Fibroblast of villous mesenchyme (primary cell): Measurements from ENCODE around the gene TXLNG. TPM values are rescaled to one million over a fixed set of nuclear protein-coding genes. Genes with fewer than 3 reads are reported as not detected.

Source experiments
- DNase-seq: peaks from one replicate; pipeline ENCODE4 v3.0.0-alpha.2; 2010; ENCODE audit warnings: low read depth
- H3K4me3 ChIP-seq: 2 replicates; pipeline ENCODE4 v1.5.1; 2011; ENCODE audit warnings: low read depth, mild to moderate bottlenecking, low read length
- total RNA-seq: library from RNA; depleted of rRNA; stranded (reverse); fragments of >200 nt; gene quantifications from 2 replicates; pipeline ENCODE4 v1.2.3, GENCODE V29; 2012
- TF ChIP-seq, protein P1 (sequence below): IDR thresholded peaks from 2 replicates; pipeline ENCODE4 v1.5.1; 2012; ENCODE audit warnings: low read depth, mild to moderate bottlenecking, low read length; ENCODE audit not compliant: insufficient read depth

Gene TXLNG
- total RNA-seq, 1 donor, result 13.8 TPM

DNA sequence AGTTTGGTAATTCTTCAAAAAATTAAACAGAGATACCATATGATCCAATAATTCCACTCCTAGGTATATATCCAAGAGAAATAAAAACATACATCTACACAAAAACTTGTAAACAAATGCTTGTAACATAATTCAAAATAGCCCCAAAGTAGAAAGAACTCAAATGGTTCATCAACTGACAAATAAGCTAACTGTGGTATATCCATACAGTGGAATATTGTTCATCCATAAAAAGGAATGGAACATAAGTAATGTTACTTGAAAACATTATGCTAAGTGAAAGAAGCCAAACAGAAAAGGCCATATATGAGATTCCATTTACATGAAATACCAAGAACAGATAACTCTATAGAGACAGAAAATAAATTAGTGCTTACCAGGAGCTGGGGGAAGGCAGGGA lies 70.5 kb downstream of the TXLNG start:
- TF ChIP-seq, protein P1, sequence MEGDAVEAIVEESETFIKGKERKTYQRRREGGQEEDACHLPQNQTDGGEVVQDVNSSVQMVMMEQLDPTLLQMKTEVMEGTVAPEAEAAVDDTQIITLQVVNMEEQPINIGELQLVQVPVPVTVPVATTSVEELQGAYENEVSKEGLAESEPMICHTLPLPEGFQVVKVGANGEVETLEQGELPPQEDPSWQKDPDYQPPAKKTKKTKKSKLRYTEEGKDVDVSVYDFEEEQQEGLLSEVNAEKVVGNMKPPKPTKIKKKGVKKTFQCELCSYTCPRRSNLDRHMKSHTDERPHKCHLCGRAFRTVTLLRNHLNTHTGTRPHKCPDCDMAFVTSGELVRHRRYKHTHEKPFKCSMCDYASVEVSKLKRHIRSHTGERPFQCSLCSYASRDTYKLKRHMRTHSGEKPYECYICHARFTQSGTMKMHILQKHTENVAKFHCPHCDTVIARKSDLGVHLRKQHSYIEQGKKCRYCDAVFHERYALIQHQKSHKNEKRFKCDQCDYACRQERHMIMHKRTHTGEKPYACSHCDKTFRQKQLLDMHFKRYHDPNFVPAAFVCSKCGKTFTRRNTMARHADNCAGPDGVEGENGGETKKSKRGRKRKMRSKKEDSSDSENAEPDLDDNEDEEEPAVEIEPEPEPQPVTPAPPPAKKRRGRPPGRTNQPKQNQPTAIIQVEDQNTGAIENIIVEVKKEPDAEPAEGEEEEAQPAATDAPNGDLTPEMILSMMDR, result no peak
- DNase-seq, result no peak
- H3K4me3 ChIP-seq, result no peak overlapping the region

DNA sequence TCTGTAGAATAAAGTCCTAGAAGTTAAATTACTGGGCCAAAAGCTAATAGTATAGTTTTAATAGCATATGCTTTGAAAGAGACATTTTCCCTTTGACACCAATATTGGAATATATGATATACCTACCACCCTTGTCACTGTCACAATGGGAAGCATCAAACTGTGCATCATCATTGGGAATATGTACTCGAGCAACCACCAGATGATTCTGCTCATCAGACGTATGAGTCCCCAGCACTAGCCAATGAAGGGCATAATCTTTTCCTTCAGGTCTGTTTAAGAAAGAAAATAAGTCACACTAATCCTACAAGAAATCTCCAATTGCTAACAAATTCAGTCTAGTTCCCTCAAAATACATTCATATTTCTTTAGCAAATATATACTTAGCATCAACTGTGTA lies 76.6 kb downstream of the TXLNG start:
- TF ChIP-seq, protein P1, result no peak
- no peak for DNase-seq
- H3K4me3 ChIP-seq, result no peak overlapping the region

GRCh38 chrX:16867947-16868346 lies 81.7 kb downstream of the TXLNG start:
- peak; percentile 38 for DNase-seq
- TF ChIP-seq, protein P1, result no peak
- peak overlapping the region; percentile 81 for H3K4me3 ChIP-seq

- no peak for DNase-seq
- TF ChIP-seq, protein P1, result no peak
- H3K4me3 ChIP-seq, result peak overlapping the region; percentile 81
Measured at GRCh38 chrX:16868920-16869319, 82.7 kb downstream of the TXLNG start.

DNA sequence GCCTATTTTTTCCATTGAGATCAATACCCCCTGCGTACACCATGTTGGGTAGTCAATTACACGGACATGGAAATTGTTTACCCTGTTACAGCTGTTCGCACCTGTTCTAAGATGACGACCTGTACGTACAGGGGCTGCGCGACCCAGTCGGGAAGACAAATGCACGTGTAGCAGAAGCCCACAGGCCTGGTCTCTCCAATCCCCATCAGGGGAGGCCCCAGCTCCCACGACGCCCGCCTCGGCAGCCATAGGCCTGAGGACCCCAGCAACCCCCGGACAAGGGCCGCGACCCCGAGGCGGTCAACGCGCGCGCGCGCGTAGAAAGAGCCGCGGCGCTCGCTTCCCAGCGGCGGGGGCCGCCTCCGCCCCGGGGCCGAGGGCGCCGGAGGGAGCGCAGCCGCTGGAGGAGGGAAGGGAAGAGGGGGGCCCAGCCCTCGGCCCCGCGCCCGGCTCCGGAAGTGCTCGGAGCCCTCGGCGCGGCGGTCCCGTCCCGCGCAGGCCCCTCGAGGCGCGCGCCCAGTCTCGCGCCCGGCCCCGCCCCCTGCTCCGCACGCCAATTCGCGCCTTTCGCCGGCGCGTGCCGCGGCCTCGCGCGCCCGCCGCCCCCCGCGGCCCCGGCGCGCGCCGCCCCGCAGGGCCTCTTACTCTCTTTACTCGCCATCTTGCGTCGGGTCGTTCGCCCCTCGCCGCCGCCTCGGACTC lies 83.3 kb downstream of the TXLNG start:
- H3K4me3 ChIP-seq, result peak overlapping the region; percentile 81
- peak; percentile 33 for DNase-seq
- TF ChIP-seq, protein P1, result no peak

DNA sequence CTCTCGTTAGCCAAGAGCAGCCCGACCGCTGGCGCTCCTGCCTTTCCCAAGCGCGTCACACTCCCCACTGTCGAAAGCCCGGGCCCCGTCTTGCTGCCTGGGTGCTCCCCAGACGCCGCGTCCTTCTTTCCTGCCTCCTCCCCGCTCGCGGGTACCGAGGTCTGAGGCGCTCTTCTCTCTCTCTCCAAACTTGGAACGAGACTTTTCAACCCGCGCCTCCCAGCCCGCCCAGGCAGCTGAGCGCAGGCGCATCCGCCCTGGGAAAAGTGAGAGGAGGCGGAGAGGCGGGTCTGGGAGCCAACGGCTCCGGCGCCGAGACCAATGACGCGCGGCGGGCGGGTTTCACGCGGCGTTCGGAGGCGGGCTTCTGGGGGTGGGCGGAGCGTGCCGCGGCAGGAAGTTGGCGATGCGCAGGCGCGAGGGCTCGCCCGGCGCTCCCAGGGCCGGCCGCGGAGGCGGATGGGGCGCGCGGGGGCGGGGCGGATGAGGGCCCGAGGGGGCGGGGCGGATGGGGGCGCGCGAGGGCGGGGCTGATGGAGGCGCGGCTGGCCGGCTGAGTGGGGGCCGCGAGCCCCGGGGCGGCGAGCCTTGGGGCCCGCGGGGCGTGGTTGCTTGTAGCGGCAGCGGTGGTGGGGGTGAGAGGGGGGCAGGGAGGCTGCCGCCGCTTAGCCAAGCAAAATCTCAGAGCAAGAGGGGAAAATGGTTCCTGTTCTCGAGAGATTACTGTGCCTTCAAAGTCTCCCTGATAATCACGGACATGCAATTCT lies 84.0 kb downstream of the TXLNG start, which contains the start of gene RBBP7:
Gene RBBP7, minus strand, starts transcription at position 268 of the 767 bp plus-strand sequence. CDS start 309 bp downstream, outside the sequence.
- DNase-seq, result peak; percentile 93
- TF ChIP-seq, protein P1, result no peak
- peak within 1 kb of the TSS; percentile 81 for H3K4me3 ChIP-seq
